BJ (cell line): ENCODE measurements around the gene ZNF683. TPM values are rescaled to one million over a fixed set of nuclear protein-coding genes. Genes with fewer than 3 reads are reported as not detected.
"Not testable (repeated sequence)": the region's sequence is repeated elsewhere in the genome, so short reads cannot be mapped to it uniquely, and the experiment has no call there.

Source experiments
- CTCF ChIA-PET: fragments of 350-600 bp; formaldehyde crosslinking; extraction: SDS; loops from one replicate; lab custom pipeline; 2021; ENCODE audit warnings: antibody characterized with exemption, inconsistent platforms; lab: Yijun Ruan, JAX
- POLR2A ChIA-PET: fragments of 300-600 bp; sonication (Branson Sonifier 250); formaldehyde crosslinking; extraction: SDS; loops from one replicate; lab custom pipeline; 2021; ENCODE audit warnings: antibody characterized with exemption; lab: Charles Lee
- DNase-seq: peaks from one replicate; pipeline ENCODE4 v3.0.0-alpha.2; 2011; ENCODE audit warnings: low read depth
- H3K27me3 ChIP-seq: 2 replicates; pipeline ENCODE4 v1.6.0; 2011; ENCODE audit warnings: low read length; ENCODE audit not compliant: control insufficient read depth, insufficient read depth
- H3K36me3 ChIP-seq: 2 replicates; pipeline ENCODE4 v1.5.1; 2011; ENCODE audit warnings: low read length; ENCODE audit not compliant: control insufficient read depth, insufficient read depth
- H3K4me3 ChIP-seq: 2 replicates; pipeline ENCODE4 v1.5.1; 2011; ENCODE audit warnings: low read depth, mild to moderate bottlenecking, control low read depth, low read length
- CTCF ChIP-seq: IDR thresholded peaks from 2 replicates; pipeline ENCODE4 v1.5.1; 2011; ENCODE audit warnings: low read depth, mild to moderate bottlenecking, control low read depth, inconsistent platforms, low read length, moderate library complexity; ENCODE audit not compliant: insufficient read depth
- polyA plus RNA-seq: library from polyadenylated mRNA; depleted of rRNA; stranded (reverse); fragments of >200 nt; gene quantifications from 2 replicates; pipeline ENCODE4 v1.2.3, GENCODE V29; 2011

ZNF683 gene
- polyA plus RNA-seq, 1 experiment: not detected

GRCh38 chr1:26387447-26387846 is 14.9 kb upstream of the ZNF683 start:
- TF ChIP-seq CTCF: no peak
- H3K4me3 ChIP-seq: no peak overlapping the region
- no peak for DNase-seq
- no peaks in the 10 kb centered on the region for H3K36me3 ChIP-seq
- POLR2A ChIA-PET: no interaction called here
- H3K27me3 ChIP-seq: no peaks in the 10 kb centered on the region
- CTCF ChIA-PET: interaction anchor here (1.1 to 1.5 kb wide), 3 partner anchors 30 to 108 kb away, joined by 3 to 4 read pairs (median 3); partner anchors contain the start of gene SH3BGRL3

- POLR2A ChIA-PET, H3K36me3 ChIP-seq, H3K27me3 ChIP-seq, DNase-seq, H3K4me3 ChIP-seq: not testable (repeated sequence)
- CTCF ChIA-PET: interaction anchor here (1.5 kb wide), 1 partner anchor 21 kb away, joined by 6 read pairs; no protein-coding TSS in a partner anchor
These were observed 12.5 kb upstream of the ZNF683 start for GRCh38 chr1:26385063-26385462.

- Histone ChIP-seq H3K4me3 (no peak overlapping the region), H3K27me3 (no peaks in the 10 kb centered on the region), H3K36me3 (no peaks in the 10 kb centered on the region)
- ChIA-PET CTCF (no interaction called here), POLR2A (no interaction called here)
- no peak for DNase-seq
- no peak for TF ChIP-seq CTCF
These were observed 11.5 kb upstream of the ZNF683 start for GRCh38 chr1:26384076-26384475.

GRCh38 chr1:26378879-26379251 is 6.3 kb upstream of the ZNF683 start:
- CTCF ChIA-PET: interaction anchor here (0.7 to 8.5 kb wide), 4 partner anchors 16 to 71 kb away, joined by 4 to 78 read pairs (median 8); no protein-coding TSS in a partner anchor
- DNase-seq: no peak
- POLR2A ChIA-PET: no interaction called here
- Histone ChIP-seq H3K27me3 (no peaks in the 10 kb centered on the region), H3K4me3 (no peak overlapping the region), H3K36me3 (no peaks in the 10 kb centered on the region)
- TF ChIP-seq CTCF: no peak

GRCh38 chr1:26378088-26378878 is 5.7 kb upstream of the ZNF683 start:
- CTCF ChIA-PET: interaction anchor here (0.9 to 8.5 kb wide), 6 partner anchors 13 to 57 kb away, joined by 4 to 78 read pairs (median 8); no protein-coding TSS in a partner anchor
- peak; percentile 97 for DNase-seq
- no peaks in the 10 kb centered on the region for H3K27me3 ChIP-seq
- H3K36me3 ChIP-seq: no peaks in the 10 kb centered on the region
- POLR2A ChIA-PET: interaction anchor here (0.6 to 1.0 kb wide), 4 partner anchors 53 to 1527 kb away, joined by 3 to 4 read pairs (median 3); partner anchors contain the start of gene DHDDS
- no peak overlapping the region for H3K4me3 ChIP-seq
- no peak for TF ChIP-seq CTCF
